Stimulated activated CD8-positive, alpha-beta memory T cell treated with anti-CD3 and anti-CD28 coated beads, Interleukin-15, amount 100 ng/mL, for 24 hours (primary cell): ENCODE data around the gene ADCY5.

Source experiments
- DNase-seq: peaks from one replicate; pipeline ENCODE4 v3.0.0-alpha.2; 2020; ENCODE audit warnings: low read depth

Gene ADCY5

GRCh38 chr3:123367467-123368154 lies 81.3 kb downstream of the ADCY5 start:
- no peak for DNase-seq

GRCh38 chr3:123365450-123366143 lies 83.3 kb downstream of the ADCY5 start:
- no peak for DNase-seq

GRCh38 chr3:123361071-123361470 lies 87.8 kb downstream of the ADCY5 start:
- DNase-seq = no peak

- no peak for DNase-seq
These were observed 91.6 kb downstream of the ADCY5 start for GRCh38 chr3:123357275-123357674.

GRCh38 chr3:123353850-123354233 lies 95.0 kb downstream of the ADCY5 start:
- no peak for DNase-seq

DNA sequence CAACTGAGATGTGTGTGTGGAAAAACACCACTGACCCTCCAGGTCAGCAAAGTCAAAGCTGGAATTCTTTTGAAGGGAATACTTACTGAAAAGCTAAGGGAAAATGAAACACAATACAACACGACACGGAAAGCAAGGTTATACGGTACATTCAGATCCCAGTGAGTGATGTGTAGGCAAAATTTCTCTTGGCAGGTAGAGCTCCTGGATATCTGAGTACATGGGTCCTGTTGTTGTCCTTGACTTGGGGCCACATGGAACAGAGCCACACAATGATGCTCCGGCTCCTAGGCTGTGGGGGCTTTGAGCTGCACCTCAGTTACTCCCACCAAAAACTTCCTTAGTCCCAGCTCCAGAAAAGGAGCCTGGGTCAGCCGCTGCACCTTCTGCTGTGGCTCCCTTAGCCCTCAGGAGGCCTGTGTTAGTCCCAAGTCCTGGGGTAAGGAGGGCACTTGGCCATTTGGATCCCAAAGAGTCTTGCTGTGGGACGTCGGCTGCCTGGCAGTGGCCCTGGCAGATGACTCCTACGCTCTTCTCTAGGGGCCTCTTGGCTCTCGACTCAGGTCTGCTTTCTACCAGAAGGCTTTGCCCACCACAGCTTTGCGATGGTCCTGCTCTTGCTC lies 95.6 kb downstream of the ADCY5 start:
- DNase-seq = no peak

DNA sequence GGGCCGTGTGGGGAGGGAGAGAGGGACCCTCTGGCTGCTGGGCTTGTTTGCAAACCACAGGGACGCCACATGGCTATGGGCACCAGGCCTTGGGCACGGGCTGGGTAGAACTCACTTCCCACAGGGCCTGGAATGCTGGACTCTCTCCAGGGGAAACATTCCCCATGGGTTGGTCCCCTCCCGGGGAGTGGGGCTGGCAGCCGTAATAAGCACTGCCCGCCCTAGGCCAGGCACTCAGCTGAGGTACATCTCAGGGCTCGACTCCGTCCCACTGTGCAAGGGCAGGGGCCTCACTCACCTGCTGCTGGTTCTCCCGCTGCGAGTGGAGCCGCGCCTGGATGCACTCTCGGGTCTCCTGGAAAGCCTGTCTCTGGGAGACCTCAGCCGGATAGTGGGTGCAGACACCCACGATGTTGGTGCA lies 96.7 kb downstream of the ADCY5 start:
- DNase-seq = no peak

DNA sequence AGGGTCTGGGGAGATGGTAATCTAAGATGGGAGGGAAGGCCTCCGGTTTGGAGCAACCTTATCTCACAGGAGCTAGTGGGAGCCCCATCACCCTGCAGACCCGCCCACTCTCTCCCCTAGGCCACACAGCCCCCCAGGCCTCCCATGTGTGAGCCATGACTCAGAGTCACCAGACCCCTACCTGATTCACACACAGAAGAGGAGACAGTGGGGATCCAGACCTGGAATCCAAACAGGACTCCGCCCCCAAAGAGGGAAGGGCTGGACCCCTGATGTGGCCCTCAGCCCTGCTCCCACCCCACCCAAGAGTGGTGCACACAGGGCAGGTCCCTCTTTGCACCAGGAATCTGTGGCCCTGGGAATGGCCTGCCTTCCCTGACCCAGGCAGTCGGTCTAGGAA lies 97.4 kb downstream of the ADCY5 start:
- no peak for DNase-seq

GRCh38 chr3:123350971-123351370 lies 97.9 kb downstream of the ADCY5 start:
- DNase-seq = no peak

DNA sequence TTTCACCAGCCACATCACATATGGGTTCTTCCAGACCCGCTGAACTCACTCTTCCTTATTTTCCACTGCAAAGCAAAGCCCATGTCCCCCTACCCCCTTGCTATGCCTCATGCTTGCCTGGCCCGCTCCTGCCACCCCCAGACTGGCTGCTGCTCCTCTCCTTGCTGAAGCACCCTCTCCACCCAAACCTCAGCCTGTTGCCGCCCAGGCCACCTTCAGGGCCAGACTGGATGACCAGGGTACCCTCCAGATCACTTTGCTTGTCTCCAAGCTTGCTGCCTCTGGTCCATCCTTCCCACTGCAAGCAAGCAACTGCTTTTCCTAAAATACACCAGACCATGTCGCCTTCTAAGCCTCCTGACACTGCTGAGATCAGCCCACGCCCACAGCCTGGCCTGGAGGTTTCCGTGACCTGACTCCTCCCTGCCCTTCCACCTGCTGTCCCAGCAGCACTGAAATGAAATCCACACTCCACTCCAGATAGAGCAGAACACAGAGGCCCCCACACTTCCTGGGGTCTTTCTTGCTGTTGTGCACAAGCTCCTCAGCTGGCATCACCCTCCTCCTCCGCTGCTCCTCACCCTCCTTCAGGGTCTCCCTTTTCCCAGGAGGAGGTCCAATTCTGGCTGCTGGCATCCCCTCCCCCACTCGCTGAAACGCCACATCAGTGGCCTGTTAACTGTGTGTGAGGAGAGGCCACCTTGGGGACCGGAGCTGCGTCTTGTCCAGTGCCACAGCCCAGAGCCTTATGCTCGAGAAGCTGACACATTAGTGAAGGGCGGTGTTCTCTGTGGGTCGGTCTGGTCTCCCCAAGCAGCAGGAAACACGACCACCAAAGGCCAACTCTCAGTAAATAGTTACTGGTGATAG lies 99.1 kb downstream of the ADCY5 start:
- DNase-seq = no peak

- DNase-seq = no peak
These were observed 99.7 kb downstream of the ADCY5 start for GRCh38 chr3:123349201-123349535.

GRCh38 chr3:123348471-123349200 lies 100.3 kb downstream of the ADCY5 start:
- DNase-seq = no peak

DNA sequence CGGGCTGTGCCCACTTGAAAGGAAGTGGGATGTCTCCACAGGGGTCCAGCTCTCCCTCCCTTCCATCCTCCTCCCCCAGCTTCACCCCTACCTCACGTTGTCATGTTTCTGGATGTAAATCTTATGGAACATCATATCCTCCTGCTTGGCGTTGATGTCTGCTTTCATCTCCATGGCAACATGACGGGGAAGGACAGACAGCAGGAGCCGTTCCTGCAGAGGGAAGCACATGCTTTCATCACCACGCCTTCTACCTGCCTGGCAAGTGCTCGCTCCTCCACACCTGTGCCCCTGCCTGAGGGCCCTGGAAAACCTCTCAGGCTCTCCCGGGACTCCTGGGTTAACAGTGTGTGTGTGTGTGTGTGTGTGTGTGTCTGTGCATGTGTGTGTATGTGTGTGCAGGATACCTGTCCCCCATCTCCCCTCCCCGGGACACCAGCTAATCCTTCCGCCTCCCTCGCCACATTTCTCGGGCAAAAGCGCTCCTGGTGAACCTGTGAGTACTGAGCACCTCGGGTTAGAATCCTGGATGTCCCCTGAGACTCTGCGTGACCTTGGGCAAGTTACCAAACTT lies 101.1 kb downstream of the ADCY5 start:
- no peak for DNase-seq

GRCh38 chr3:123347205-123347604 lies 101.7 kb downstream of the ADCY5 start:
- no peak for DNase-seq

GRCh38 chr3:123346021-123346420 lies 102.9 kb downstream of the ADCY5 start:
- no peak for DNase-seq

DNA sequence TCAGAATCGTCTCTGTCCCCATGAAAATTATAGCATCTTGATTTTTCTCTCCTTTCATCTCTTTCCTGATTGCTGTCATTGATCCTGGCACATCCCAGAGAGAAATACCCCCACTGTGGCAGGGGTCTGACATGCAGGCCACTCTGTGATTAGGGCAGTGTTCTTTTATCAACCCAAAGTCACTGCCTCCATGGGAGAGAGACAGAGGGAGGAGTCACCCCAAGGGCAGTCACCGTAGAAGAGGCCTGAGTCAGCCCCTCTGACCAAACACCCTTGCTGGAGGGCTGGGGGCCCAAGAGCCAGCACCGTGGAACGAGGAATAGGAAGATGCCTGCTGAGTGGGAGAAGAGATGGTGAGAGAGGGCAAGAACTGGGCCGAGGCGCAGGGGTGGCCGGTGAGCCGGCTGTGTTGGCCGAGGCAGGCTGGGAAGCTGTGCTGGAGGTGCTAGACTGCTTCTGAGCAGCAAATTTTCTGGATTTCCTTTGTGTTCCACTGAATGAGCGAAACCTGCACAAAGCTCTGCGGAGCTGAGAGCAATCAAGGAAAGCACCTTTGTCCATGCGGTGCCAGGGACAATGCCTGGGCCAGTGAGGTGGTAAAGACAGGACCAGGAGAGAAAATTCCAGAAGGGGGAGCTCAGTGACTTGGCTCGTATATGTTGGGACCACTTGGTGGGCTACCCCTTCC lies 103.8 kb downstream of the ADCY5 start:
- DNase-seq = no peak

DNA sequence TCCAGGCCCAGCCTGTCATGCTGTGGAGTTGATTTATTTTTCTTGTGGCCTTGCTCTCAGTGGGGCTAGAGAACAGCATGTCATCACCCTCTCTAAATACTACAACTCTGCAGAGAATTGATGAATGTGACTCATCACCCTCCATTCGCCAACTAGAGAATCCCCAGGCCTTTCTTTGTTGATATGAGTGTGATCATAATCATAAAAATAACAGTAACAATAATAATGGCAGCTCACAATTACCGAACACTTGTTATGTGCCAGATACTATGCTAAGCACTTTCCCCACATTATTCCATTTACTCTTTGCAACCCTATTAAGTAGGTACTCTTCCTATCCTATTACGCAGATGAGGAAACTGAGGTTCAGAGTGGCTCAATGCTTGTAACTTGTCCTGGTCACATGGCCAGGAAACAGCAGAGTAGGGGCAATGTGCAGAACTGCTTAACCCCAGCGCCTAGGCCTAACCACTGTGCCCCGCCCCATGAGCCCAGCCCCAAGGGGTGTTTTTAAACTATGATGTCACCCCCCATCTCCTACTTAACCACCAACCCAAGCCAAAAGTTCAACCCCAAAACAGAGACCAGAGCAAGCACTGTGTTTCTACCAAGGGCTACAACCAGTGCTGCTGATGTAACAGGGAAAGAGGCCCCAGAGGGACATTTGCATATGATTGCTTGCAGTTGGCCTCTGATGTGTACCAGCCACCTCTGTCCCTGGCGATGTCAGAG lies 104.5 kb downstream of the ADCY5 start:
- DNase-seq = no peak

- no peak for DNase-seq
These were observed 105.4 kb downstream of the ADCY5 start for GRCh38 chr3:123343296-123344174.

DNA sequence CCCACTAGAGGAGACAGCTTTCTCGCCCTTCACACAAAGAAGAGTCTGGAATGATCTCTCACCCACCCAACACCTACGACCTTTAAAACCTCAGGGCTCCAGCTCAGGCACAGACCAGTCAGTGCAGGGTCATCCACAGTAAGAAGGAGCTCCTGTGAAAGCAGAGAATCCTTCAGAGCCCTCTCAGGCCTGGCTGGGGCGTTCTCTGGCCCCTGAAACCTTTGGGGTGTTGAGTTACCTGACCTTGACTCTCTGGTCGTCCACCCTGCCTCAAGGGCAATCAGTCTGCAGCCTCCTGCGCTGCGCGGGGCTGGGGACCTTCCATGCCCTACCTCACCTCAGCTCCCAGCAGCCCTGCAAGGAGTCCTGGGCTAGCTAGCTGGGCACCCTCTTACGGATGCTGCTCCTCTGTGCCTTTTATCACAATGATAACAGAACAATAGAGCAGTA lies 106.2 kb downstream of the ADCY5 start:
- DNase-seq = no peak
